Measurements from ENCODE around the gene TRIM44. TPM values are rescaled to one million over a fixed set of nuclear protein-coding genes. Genes with fewer than 3 reads are reported as not detected.

TRIM44 gene
- total RNA-seq, 2 experiments from 2014 or later: 37.4 to 40.1 TPM

GRCh38 chr11:35822815-35823495 is 160.4 kb downstream of the TRIM44 start:
- peaks cover 9% of the 10 kb centered on the region for H3K4me1 Mint-ChIP-seq (ENCODE audit: low read depth)
- H3K27ac Mint-ChIP-seq: no peak overlapping the region
- H3K36me3 Mint-ChIP-seq (ENCODE audit: low read depth): no peaks in the 10 kb centered on the region
- H3K27me3 Mint-ChIP-seq: no peaks in the 10 kb centered on the region
- no peaks in the 10 kb centered on the region for H3K9me3 Mint-ChIP-seq
- no peak overlapping the region for H3K4me3 Mint-ChIP-seq
- CTCF ChIA-PET: interaction anchor here (0.7 to 4.8 kb wide), 48 partner anchors 9 to 656 kb away, joined by 3 to 62 read pairs (median 4); partner anchors contain the start of gene FJX1
- DNase-seq (no peak), ATAC-seq (no peak)
- no peak for TF ChIP-seq CTCF (IDR thresholded peaks at IDR 0.05)
- intact Hi-C loops (cut with micrococcal nuclease): loop anchor here (5.0 kb wide), 1 partner anchor 444 kb away; no protein-coding TSS in a partner anchor
- POLR2A ChIA-PET: interaction anchor here (1.1 kb wide), 1 partner anchor 17 kb away, joined by 3 read pairs; no protein-coding TSS in a partner anchor

GRCh38 chr11:35823742-35824298 is 161.2 kb downstream of the TRIM44 start:
- CTCF ChIA-PET: interaction anchor here (1.6 to 4.8 kb wide), 3 partner anchors 13 to 435 kb away, joined by 3 to 62 read pairs (median 29); no protein-coding TSS in a partner anchor
- no peak for TF ChIP-seq CTCF (IDR thresholded peaks at IDR 0.05)
- POLR2A ChIA-PET: no interaction called here

GRCh38 chr11:35825386-35825785 is 162.8 kb downstream of the TRIM44 start:
- Mint-ChIP-seq H3K36me3 (ENCODE audit: low read depth) (no peaks in the 10 kb centered on the region), H3K9me3 (no peaks in the 10 kb centered on the region), H3K4me3 (no peak overlapping the region), H3K27ac (no peak overlapping the region), H3K27me3 (no peaks in the 10 kb centered on the region), H3K4me1 (ENCODE audit: low read depth) (peaks cover 9% of the 10 kb centered on the region)
- intact Hi-C loops (cut with micrococcal nuclease): no loop called here
- TF ChIP-seq CTCF (IDR thresholded peaks at IDR 0.05): no peak
- DNase-seq (no peak), ATAC-seq (no peak)
- CTCF ChIA-PET: no interaction called here
- POLR2A ChIA-PET: no interaction called here

More at GRCh38 chr11:35823742-35824298, 161.2 kb downstream of the TRIM44 start:
- DNase-seq (no peak), ATAC-seq (no peak)
- intact Hi-C loops (cut with micrococcal nuclease): loop anchor here (5.0 kb wide), 1 partner anchor 443 kb away; no protein-coding TSS in a partner anchor
- Mint-ChIP-seq H3K4me3 (no peak overlapping the region), H3K27me3 (no peaks in the 10 kb centered on the region), H3K9me3 (no peaks in the 10 kb centered on the region), H3K36me3 (ENCODE audit: low read depth) (no peaks in the 10 kb centered on the region), H3K4me1 (ENCODE audit: low read depth) (peaks cover 9% of the 10 kb centered on the region), H3K27ac (no peak overlapping the region)

- DNase-seq: no peak
- CTCF ChIA-PET: no interaction called here
- H3K27me3 Mint-ChIP-seq: no peaks in the 10 kb centered on the region
- H3K9me3 Mint-ChIP-seq: no peaks in the 10 kb centered on the region
- H3K36me3 Mint-ChIP-seq (ENCODE audit: low read depth): no peaks in the 10 kb centered on the region
- H3K4me3 Mint-ChIP-seq: no peak overlapping the region
- peaks cover 9% of the 10 kb centered on the region for H3K4me1 Mint-ChIP-seq (ENCODE audit: low read depth)
- POLR2A ChIA-PET: no interaction called here
- no peak for ATAC-seq
- no peak overlapping the region for H3K27ac Mint-ChIP-seq
- TF ChIP-seq CTCF (IDR thresholded peaks at IDR 0.05): no peak
- intact Hi-C loops (cut with micrococcal nuclease): no loop called here
Measured at GRCh38 chr11:35826006-35826405, 163.4 kb downstream of the TRIM44 start.

- H3K4me1 Mint-ChIP-seq (ENCODE audit: low read depth): peaks cover 7% of the 10 kb centered on the region
- no peaks in the 10 kb centered on the region for H3K9me3 Mint-ChIP-seq
- no peak overlapping the region for H3K27ac Mint-ChIP-seq
- no peak for TF ChIP-seq CTCF (IDR thresholded peaks at IDR 0.05)
- ChIA-PET CTCF (no interaction called here), POLR2A (no interaction called here)
- DNase-seq (no peak), ATAC-seq (no peak)
- H3K27me3 Mint-ChIP-seq: no peaks in the 10 kb centered on the region
- intact Hi-C loops (cut with micrococcal nuclease): no loop called here
- no peaks in the 10 kb centered on the region for H3K36me3 Mint-ChIP-seq (ENCODE audit: low read depth)
- H3K4me3 Mint-ChIP-seq: no peak overlapping the region
Measured at GRCh38 chr11:35826949-35827348, 164.4 kb downstream of the TRIM44 start.

Measured in activated CD8-positive, alpha-beta T cell treated with anti-CD3 and anti-CD28 coated beads for 36 hours (primary cell).